ENCODE results near the gene NSF. TPM values are rescaled to one million over a fixed set of nuclear protein-coding genes. Genes with fewer than 3 reads are reported as not detected.

NSF gene
- total RNA-seq, 2 experiments from 2014 or later: 17.7 to 19.1 TPM

DNA sequence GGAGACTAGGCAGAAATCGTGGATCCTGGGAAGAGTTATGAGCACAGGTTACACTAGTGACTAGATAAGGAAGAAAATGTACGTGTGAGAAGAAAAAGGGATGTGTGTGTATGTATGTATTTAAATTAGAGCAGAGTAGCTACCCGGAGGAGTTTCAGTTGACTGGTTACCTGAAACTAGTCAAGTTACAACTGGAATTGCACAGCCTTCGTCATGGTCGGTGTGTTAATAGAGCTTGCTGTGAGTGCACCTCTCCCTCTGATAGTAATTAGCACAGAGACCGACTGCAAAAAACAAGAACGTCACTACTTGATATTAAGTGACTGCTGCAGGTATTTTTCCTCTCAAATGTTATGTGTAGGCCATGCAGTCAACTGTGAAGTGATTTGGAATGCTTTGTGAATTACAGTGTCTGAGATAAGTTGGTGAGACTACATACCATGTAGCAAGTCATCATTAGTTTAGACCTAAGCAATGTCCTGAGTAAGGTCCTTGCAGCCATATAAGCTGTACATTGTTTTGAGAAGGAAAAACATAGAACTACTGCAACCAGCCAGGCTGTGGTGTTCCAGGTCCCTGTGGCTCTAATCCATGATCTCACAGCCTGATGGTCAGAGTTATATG, 132.3 kb downstream of the NSF start:
- H3K27me3 ChIP-seq (ENCODE audit: control insufficient read depth in 1 of 2, insufficient read depth in 2 of 2, low read length in 2 of 2): no peaks in the 10 kb centered on the region
- ATAC-seq (ENCODE audit: poor library complexity) (no peak), DNase-seq (no peak)
- Mint-ChIP-seq H3K4me1 (ENCODE audit: low read depth) (no peaks in the 10 kb centered on the region), H3K4me3 (no peak overlapping the region), H3K27me3 (no peaks in the 10 kb centered on the region), H3K9me3 (no peaks in the 10 kb centered on the region), H3K36me3 (ENCODE audit: low read depth) (peaks cover 62% of the 10 kb centered on the region), H3K27ac (no peak overlapping the region)
- peaks cover 26% of the 10 kb centered on the region for H3K36me3 ChIP-seq (ENCODE audit: insufficient read depth, low read length)
- no peaks in the 10 kb centered on the region for H3K9me3 ChIP-seq (ENCODE audit: control insufficient read depth in 1 of 2, insufficient read depth in 1 of 2, low read length in 2 of 2)
- H3K27ac ChIP-seq (ENCODE audit: low read depth in 1 of 2, low read length in 2 of 2): no peak overlapping the region
- no peak overlapping the region for H3K4me3 ChIP-seq (ENCODE audit: low read length)
- no peak for TF ChIP-seq CTCF (IDR thresholded peaks at IDR 0.05)
- ChIA-PET POLR2A (interaction anchor here (1.0 kb wide), 1 partner anchor 13 kb away, joined by 3 read pairs; no protein-coding TSS in a partner anchor), CTCF (no interaction called here)
- intact Hi-C loops (cut with DNase I, micrococcal nuclease): no loop called here
- H3K4me1 ChIP-seq (ENCODE audit: insufficient read depth, low read length): no peaks in the 10 kb centered on the region

DNA sequence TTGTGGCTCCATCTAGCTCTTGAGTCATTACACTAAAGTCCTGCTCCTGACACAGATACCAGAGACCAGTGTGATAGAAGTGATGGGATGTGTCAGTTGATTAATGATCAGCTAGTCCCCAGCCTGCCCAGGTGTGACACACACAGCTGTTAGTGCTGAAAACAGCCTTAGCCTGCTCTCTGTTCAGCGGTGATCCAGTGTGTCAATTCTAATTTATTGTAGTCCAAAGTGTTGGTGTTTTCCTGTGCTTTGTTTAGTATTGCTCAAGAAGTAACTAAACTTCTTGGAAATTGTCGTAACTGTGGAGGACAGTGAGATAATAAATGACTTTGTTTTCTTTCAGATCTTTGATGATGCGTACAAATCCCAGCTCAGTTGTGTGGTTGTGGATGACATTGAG, 135.7 kb downstream of the NSF start:
- TF ChIP-seq CTCF (IDR thresholded peaks at IDR 0.05): no peak
- POLR2A ChIA-PET: no interaction called here

DNA sequence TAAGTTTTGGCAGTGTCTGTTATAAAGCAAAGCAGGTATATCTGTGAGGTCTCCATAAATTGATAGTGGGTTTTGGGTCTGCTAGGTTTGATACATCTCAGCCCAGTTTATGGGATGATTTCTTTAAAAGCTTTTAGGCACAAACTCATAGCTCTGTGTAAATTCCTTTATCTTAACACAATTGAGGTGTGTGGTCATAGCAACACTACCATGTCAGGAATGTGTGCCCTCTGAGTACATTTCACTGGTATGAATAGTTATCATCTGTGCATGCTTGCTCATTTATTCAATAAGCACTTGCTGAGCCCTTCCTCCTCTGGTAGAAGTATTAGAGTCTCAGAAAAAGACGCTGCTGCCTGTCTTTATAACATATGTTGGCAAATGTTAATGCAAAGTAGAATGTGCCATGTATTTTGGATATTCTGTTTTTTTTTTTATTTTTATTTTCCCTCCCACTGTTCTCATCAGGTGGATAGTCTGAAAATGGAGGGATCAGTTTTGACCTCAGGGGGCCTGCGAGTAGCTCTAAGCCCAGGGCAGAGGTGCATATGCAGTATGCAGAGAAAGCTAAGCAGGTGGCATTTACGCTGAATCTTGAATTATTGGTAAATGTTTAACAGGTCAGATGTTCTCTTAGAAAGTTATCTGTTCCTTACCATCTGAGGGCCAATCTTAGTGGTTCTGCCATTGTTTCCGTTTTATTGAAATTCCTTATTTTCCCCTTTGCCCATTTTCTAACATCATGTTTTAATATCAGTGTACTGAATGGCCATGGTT, 137.3 kb downstream of the NSF start:
- Mint-ChIP-seq H3K27ac (no peak overlapping the region), H3K36me3 (ENCODE audit: low read depth) (peaks cover 72% of the 10 kb centered on the region), H3K4me3 (no peak overlapping the region), H3K4me1 (ENCODE audit: low read depth) (no peaks in the 10 kb centered on the region), H3K9me3 (no peaks in the 10 kb centered on the region), H3K27me3 (no peaks in the 10 kb centered on the region)
- H3K4me3 ChIP-seq (ENCODE audit: low read length): no peak overlapping the region
- peaks cover 37% of the 10 kb centered on the region for H3K36me3 ChIP-seq (ENCODE audit: insufficient read depth, low read length)
- ChIA-PET POLR2A (no interaction called here), CTCF (no interaction called here)
- no peaks in the 10 kb centered on the region for H3K4me1 ChIP-seq (ENCODE audit: insufficient read depth, low read length)
- intact Hi-C loops (cut with DNase I, micrococcal nuclease): no loop called here
- no peaks in the 10 kb centered on the region for H3K27me3 ChIP-seq (ENCODE audit: control insufficient read depth in 1 of 2, insufficient read depth in 2 of 2, low read length in 2 of 2)
- no peak overlapping the region for H3K27ac ChIP-seq (ENCODE audit: low read depth in 1 of 2, low read length in 2 of 2)
- DNase-seq (no peak), ATAC-seq (ENCODE audit: poor library complexity) (no peak)
- no peaks in the 10 kb centered on the region for H3K9me3 ChIP-seq (ENCODE audit: control insufficient read depth in 1 of 2, insufficient read depth in 1 of 2, low read length in 2 of 2)
- no peak for TF ChIP-seq CTCF (IDR thresholded peaks at IDR 0.05)

More for the DNA sequence above, 135.7 kb downstream of the NSF start:
- Mint-ChIP-seq H3K27ac (no peak overlapping the region), H3K9me3 (no peaks in the 10 kb centered on the region), H3K36me3 (ENCODE audit: low read depth) (peaks cover 78% of the 10 kb centered on the region), H3K4me1 (ENCODE audit: low read depth) (no peaks in the 10 kb centered on the region), H3K4me3 (no peak overlapping the region), H3K27me3 (no peaks in the 10 kb centered on the region)
- H3K4me3 ChIP-seq (ENCODE audit: low read length): no peak overlapping the region
- CTCF ChIA-PET: no interaction called here
- H3K4me1 ChIP-seq (ENCODE audit: insufficient read depth, low read length): no peaks in the 10 kb centered on the region
- no peak for DNase-seq
- no peak overlapping the region for H3K27ac ChIP-seq (ENCODE audit: low read depth in 1 of 2, low read length in 2 of 2)
- no peak for ATAC-seq (ENCODE audit: poor library complexity)
- no peaks in the 10 kb centered on the region for H3K27me3 ChIP-seq (ENCODE audit: control insufficient read depth in 1 of 2, insufficient read depth in 2 of 2, low read length in 2 of 2)
- no peaks in the 10 kb centered on the region for H3K9me3 ChIP-seq (ENCODE audit: control insufficient read depth in 1 of 2, insufficient read depth in 1 of 2, low read length in 2 of 2)
- H3K36me3 ChIP-seq (ENCODE audit: insufficient read depth, low read length): peaks cover 37% of the 10 kb centered on the region
- intact Hi-C loops (cut with DNase I, micrococcal nuclease): no loop called here
